ENCODE measurements around the gene KMT2C.

Gene KMT2C

DNA sequence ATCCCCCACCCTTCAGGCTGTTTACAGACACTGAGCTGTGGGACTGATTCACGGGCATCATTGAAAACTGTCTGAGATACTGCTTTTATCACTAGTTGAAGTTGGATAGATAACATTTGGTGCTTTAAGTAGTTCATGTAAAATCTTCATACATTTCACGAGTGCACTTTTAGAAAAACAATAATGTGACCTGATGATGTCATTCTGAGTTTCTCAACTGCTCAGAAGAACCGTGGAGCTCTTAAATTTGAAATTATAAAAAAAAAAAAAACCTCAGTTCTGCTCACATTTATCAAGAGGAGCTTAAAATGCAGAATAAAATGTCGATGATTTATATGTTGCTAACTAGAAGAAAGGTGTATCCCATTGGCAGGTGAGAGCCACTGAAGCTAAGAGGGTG is 328.8 kb downstream of the KMT2C start:
- TF ChIP-seq TCF12 (IDR thresholded peaks at IDR 0.05; ENCODE audit: low read depth) (no peak), CREB1 (IDR thresholded peaks at IDR 0.05; ENCODE audit: low read depth) (no peak), TEAD4 (IDR thresholded peaks at IDR 0.05) (no peak), FOXM1 (IDR thresholded peaks at IDR 0.05; ENCODE audit: borderline replicate concordance, low read depth) (no peak), CEBPB (IDR thresholded peaks at IDR 0.05) (no peak), TAF1 (IDR thresholded peaks at IDR 0.05; ENCODE audit: low read depth) (no peak), NFIC (IDR thresholded peaks at IDR 0.05) (no peak), EGR1 (IDR thresholded peaks at IDR 0.05) (no peak), ZBTB7A (IDR thresholded peaks at IDR 0.05; ENCODE audit: low read depth) (no peak), YY1 (IDR thresholded peaks at IDR 0.05; ENCODE audit: low read depth) (no peak), RAD21 (IDR thresholded peaks at IDR 0.05; ENCODE audit: low read depth) (no peak)
- TF ChIP-seq, protein P1, sequence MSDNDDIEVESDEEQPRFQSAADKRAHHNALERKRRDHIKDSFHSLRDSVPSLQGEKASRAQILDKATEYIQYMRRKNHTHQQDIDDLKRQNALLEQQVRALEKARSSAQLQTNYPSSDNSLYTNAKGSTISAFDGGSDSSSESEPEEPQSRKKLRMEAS (IDR thresholded peaks at IDR 0.05) = no peak
- TF ChIP-seq, protein P2, sequence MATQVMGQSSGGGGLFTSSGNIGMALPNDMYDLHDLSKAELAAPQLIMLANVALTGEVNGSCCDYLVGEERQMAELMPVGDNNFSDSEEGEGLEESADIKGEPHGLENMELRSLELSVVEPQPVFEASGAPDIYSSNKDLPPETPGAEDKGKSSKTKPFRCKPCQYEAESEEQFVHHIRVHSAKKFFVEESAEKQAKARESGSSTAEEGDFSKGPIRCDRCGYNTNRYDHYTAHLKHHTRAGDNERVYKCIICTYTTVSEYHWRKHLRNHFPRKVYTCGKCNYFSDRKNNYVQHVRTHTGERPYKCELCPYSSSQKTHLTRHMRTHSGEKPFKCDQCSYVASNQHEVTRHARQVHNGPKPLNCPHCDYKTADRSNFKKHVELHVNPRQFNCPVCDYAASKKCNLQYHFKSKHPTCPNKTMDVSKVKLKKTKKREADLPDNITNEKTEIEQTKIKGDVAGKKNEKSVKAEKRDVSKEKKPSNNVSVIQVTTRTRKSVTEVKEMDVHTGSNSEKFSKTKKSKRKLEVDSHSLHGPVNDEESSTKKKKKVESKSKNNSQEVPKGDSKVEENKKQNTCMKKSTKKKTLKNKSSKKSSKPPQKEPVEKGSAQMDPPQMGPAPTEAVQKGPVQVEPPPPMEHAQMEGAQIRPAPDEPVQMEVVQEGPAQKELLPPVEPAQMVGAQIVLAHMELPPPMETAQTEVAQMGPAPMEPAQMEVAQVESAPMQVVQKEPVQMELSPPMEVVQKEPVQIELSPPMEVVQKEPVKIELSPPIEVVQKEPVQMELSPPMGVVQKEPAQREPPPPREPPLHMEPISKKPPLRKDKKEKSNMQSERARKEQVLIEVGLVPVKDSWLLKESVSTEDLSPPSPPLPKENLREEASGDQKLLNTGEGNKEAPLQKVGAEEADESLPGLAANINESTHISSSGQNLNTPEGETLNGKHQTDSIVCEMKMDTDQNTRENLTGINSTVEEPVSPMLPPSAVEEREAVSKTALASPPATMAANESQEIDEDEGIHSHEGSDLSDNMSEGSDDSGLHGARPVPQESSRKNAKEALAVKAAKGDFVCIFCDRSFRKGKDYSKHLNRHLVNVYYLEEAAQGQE (IDR thresholded peaks at IDR 0.05; ENCODE audit: low read depth) = no peak

DNA sequence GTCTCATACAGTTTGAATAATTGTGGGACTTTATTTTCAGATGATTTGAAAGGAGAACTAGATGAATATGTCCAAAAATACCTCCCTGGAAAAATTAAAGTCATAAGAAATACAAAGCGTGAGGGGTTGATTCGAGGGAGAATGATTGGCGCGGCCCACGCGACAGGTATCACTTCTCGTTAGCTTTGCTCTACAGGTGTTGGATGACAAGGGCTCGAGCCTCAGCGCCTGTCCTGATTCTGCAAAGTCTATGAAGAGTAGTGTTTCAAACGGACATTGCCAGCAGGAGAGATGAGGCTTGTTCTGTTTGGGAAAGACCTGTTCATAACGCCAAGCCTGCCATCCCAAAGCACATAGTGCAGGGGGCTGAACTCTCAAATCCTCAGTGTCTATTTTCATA is 330.6 kb downstream of the KMT2C start:
- no peak for TF ChIP-seq CEBPB (IDR thresholded peaks at IDR 0.05)
- no peak for TF ChIP-seq CREB1 (IDR thresholded peaks at IDR 0.05; ENCODE audit: low read depth)
- TF ChIP-seq EGR1 (IDR thresholded peaks at IDR 0.05) = no peak
- no peak for TF ChIP-seq YY1 (IDR thresholded peaks at IDR 0.05; ENCODE audit: low read depth)
- no peak for TF ChIP-seq TEAD4 (IDR thresholded peaks at IDR 0.05)
- TF ChIP-seq ZBTB7A (IDR thresholded peaks at IDR 0.05; ENCODE audit: low read depth) = no peak
- TF ChIP-seq RAD21 (IDR thresholded peaks at IDR 0.05; ENCODE audit: low read depth) = no peak
- TF ChIP-seq EP300 (IDR thresholded peaks at IDR 0.05; ENCODE audit: borderline replicate concordance) = no peak
- TF ChIP-seq FOXM1 (IDR thresholded peaks at IDR 0.05; ENCODE audit: borderline replicate concordance, low read depth) = no peak
- no peak for TF ChIP-seq NFIC (IDR thresholded peaks at IDR 0.05)
- TF ChIP-seq, protein P2 (IDR thresholded peaks at IDR 0.05; ENCODE audit: low read depth) = no peak
- TF ChIP-seq, protein P3, sequence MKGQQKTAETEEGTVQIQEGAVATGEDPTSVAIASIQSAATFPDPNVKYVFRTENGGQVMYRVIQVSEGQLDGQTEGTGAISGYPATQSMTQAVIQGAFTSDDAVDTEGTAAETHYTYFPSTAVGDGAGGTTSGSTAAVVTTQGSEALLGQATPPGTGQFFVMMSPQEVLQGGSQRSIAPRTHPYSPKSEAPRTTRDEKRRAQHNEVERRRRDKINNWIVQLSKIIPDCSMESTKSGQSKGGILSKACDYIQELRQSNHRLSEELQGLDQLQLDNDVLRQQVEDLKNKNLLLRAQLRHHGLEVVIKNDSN (IDR thresholded peaks at IDR 0.05) = no peak

DNA sequence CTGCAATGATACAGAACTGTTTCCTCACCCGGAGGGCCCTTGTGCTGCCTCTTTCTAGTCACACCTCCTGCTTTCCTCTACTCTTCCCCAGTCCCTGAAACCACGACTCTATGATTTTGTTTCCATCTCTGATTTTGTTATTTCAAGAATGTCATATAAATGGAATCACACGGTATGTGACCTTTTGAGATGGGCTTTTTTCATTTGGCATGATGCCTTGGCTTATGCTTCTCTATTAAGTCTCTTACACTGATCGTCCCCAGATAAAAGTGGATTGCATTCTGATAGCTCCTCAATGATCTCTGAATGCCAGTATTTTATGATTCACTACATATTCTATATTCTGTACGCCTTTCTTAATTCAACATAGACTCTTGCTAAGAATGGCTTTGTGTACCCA is 332.1 kb downstream of the KMT2C start:
- TF ChIP-seq, protein P1 (IDR thresholded peaks at IDR 0.05) = no peak
- no peak for TF ChIP-seq YY1 (IDR thresholded peaks at IDR 0.05; ENCODE audit: low read depth)
- TF ChIP-seq RAD21 (IDR thresholded peaks at IDR 0.05; ENCODE audit: low read depth) = no peak
- TF ChIP-seq CREB1 (IDR thresholded peaks at IDR 0.05; ENCODE audit: low read depth) = no peak
- TF ChIP-seq TCF12 (IDR thresholded peaks at IDR 0.05; ENCODE audit: low read depth) = no peak

DNA sequence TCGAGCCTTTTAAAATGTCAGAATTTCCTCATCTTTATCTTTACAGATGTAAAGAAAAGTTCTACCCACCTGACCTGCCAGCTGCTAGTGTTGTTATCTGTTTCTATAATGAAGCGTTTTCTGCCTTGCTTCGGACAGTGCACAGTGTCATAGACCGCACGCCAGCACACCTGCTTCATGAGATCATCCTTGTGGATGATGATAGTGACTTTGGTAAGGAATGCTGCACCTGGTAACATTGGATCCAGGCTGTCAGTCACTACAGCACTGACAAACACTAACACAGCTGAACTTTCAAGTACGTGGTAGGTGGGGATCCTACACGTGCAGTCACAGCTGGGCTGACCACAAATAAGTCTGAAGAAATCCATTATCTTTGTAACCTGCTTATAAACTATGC is 332.7 kb downstream of the KMT2C start:
- TF ChIP-seq TAF1 (IDR thresholded peaks at IDR 0.05; ENCODE audit: low read depth) (no peak), YY1 (IDR thresholded peaks at IDR 0.05; ENCODE audit: low read depth) (no peak), TCF12 (IDR thresholded peaks at IDR 0.05; ENCODE audit: low read depth) (no peak), EP300 (IDR thresholded peaks at IDR 0.05; ENCODE audit: borderline replicate concordance) (no peak), RAD21 (IDR thresholded peaks at IDR 0.05; ENCODE audit: low read depth) (no peak), TEAD4 (IDR thresholded peaks at IDR 0.05) (no peak)

DNA sequence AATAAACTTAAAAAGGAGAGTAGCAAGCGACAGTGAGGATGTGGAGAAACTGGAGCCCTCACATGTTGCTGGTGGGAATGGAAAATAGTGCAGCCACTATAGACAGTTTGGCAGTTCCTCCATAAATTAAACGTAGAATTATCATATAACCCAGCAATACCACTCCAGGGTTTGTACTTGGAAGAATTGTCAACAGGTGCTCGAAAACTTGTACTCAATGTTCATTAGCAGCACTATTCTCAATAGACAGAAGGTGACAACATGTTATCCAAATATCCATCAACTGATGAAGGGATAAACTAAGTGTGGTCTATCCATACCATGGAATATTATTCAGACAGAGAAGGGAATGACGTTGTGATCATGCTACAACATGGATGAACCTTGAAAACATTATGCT is 338.5 kb downstream of the KMT2C start:
- no peak for TF ChIP-seq NFIC (IDR thresholded peaks at IDR 0.05)
- TF ChIP-seq FOXM1 (IDR thresholded peaks at IDR 0.05; ENCODE audit: borderline replicate concordance, low read depth) = no peak

DNA sequence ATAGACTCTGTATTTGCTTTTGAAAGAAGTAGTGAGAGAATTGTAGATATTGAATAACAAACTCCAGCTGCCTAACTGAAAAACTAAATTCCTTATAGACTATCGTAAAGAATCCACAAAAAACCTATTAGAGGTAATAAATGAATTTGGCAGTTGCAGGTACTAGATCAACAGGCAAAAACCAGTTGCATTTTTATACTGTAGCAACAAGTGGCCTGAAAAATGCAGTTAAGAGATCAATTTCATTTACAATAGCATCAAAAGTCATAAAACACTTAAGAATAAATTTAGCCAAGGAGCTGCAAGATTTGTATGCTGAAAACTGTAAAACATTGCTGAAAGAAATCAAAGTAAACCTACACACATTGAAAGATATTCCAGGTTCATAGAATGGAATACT is 340.0 kb downstream of the KMT2C start:
- TF ChIP-seq, protein P3 (IDR thresholded peaks at IDR 0.05) = no peak
- no peak for TF ChIP-seq EP300 (IDR thresholded peaks at IDR 0.05; ENCODE audit: borderline replicate concordance)
- TF ChIP-seq FOXM1 (IDR thresholded peaks at IDR 0.05; ENCODE audit: borderline replicate concordance, low read depth) = no peak
- TF ChIP-seq, protein P2 (IDR thresholded peaks at IDR 0.05; ENCODE audit: low read depth) = no peak
- no peak for TF ChIP-seq NFIC (IDR thresholded peaks at IDR 0.05)
- no peak for TF ChIP-seq RAD21 (IDR thresholded peaks at IDR 0.05; ENCODE audit: low read depth)
- TF ChIP-seq TEAD4 (IDR thresholded peaks at IDR 0.05) = no peak
- TF ChIP-seq CREB1 (IDR thresholded peaks at IDR 0.05; ENCODE audit: low read depth) = no peak
- no peak for TF ChIP-seq YY1 (IDR thresholded peaks at IDR 0.05; ENCODE audit: low read depth)
- no peak for TF ChIP-seq TCF12 (IDR thresholded peaks at IDR 0.05; ENCODE audit: low read depth)
- TF ChIP-seq, protein P1 (IDR thresholded peaks at IDR 0.05) = no peak
- TF ChIP-seq EGR1 (IDR thresholded peaks at IDR 0.05) = no peak
- no peak for TF ChIP-seq ZBTB7A (IDR thresholded peaks at IDR 0.05; ENCODE audit: low read depth)
- no peak for TF ChIP-seq TAF1 (IDR thresholded peaks at IDR 0.05; ENCODE audit: low read depth)
- no peak for TF ChIP-seq CEBPB (IDR thresholded peaks at IDR 0.05)
